ENCODE measurements around the gene KDM3A.
"Not testable (repeated sequence)": the region's sequence is repeated elsewhere in the genome, so short reads cannot be mapped to it uniquely, and the experiment has no call there.

KDM3A gene

DNA sequence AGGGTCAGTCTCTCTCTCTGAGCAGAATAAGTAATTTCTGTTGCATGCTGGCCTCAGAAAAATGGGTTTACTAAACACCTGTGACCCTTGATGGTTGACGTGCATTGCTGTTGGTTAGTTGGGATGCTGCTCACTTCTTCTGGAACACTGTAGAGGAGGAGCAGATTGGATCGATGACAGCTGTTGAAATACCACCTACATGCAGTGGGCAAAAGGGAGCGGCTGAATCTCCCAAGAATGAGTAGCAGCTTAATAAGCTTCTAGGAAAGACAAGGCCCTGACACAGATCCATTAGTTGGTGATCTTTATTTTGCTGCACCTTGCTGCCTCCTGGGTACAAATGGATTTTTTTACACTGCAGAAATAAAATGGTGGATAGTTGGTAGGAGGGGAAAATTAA lies 43.2 kb downstream of the KDM3A start:
- DNase-seq = no peak

GRCh38 chr2:86485103-86485502 lies 43.9 kb downstream of the KDM3A start:
- DNase-seq = no peak

GRCh38 chr2:86485802-86486201 lies 44.6 kb downstream of the KDM3A start:
- no peak for DNase-seq

DNA sequence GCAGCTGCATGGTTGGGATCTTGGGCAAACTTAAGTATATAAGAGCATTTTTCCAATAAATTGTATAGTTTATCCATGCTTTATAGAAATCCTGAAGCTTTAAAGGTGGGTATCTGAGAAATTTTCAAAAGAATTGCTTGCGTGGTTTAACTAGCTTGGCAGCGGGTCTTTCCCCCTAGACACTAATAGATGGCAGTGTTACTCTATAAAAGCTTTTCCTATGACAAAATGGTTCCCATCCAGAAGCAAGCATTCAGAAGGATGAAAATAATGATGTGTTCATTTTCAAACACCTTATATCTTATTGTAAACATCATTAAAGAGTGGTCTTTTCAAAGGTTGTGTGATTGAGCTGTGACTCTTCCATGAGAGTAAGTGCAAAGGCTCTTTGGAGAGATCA lies 45.9 kb downstream of the KDM3A start:
- no peak for DNase-seq

DNA sequence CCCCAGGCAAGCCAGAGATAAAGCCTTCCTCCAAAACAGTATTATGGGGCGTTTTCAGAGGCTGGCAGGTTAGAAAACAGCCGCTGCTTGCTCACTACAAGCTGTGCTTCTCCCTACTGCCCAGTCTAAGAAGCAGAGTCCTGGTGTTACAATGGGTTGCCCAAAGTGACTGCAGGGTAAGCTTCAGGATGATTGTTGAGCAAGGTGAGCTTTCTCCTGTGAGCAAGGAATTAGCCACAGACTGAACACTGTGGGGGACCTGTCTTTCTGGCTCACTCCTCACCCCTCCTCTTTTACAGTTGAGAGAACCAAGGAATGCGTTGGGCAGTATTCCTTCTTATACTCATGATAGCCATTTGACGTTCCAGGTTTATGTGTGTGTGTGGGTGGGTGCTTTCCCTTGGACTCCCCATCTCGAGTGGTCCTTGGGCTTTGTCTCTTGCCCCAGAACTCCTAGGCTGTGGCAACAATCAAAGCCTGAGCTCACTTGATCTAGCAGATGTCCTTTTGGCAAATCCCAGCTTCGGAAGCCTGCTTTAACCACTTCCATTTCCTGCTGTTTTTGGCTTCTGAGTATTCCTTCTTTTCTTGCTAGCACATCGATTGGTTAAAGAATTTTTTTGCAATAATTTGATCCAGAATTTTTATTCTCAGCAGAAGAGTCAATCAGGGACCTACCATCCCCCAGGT lies 47.5 kb downstream of the KDM3A start:
- no peak for DNase-seq

DNA sequence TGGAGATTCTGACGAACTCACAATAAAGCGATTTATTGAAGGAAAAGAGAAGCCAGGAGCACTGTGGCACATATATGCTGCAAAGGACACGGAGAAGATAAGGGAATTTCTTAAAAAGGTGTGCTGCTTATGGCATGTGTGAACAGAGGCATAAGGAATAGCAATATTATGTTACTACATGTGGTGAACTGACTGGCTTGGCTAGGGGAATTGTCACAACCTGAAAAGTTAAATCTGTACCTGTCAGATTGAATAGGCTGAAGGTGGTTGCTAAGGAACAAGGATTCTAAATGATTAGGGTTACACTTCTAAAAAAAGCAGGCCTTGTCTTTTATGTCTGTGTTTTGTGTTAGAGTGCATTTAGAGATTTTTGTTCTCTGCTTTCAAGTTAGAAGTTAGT lies 48.4 kb downstream of the KDM3A start:
- no peak for DNase-seq

DNA sequence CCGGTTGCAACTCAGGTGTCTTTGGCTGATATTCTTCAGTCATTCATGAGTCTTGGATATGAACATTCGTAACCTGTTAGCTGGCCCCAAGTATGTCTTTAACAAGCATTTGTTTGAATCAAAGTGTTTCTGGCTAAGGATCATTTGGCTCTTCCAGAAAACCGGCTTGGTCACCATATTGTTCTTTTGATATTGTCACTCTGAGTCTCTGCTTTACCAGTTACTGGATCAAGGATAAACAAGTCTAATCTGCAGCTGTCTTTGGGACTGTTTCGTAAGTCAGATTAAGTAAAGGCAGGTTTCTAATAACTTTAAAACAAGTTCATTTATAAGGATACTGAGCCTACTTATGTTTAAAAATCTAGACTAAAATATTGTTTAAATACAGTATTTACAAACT lies 49.1 kb downstream of the KDM3A start:
- DNase-seq = no peak

DNA sequence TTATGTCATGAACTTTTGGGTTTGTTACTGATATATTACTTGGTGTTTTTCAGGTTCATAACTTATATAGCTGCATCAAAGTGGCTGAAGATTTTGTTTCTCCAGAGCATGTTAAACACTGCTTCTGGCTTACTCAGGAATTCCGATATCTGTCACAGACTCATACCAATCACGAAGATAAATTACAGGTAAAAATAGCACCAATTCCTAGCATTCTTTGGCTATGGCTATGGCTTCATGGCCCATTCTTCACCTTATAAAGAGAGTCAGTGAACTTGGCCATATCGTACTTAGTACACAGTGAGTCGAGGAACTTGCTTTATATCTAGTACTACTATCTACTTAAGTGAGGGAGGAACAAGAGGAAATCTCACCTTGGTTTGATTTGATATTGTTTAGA lies 49.9 kb downstream of the KDM3A start:
- no peak for DNase-seq

DNA sequence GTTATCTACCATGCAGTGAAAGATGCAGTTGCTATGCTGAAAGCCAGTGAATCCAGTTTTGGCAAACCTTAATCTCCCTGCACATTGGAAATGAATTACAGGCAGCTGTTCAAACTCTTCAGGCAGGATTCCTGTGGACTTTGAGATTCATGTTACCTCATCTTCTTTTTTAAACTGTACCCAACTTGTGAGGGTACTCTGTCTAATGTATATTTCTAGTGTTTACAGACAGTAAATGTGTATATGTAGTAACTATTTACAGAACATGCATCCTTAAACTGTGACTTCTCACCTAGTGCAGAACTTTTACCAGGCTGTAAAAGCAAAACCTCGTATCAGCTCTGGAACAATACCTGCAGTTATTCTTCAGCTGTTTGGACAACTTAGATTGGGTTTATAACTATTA lies 50.9 kb downstream of the KDM3A start:
- peak in 1 of 3 experiments; percentile 1 for DNase-seq

- DNase-seq = not testable (repeated sequence)
These were observed 55.2 kb downstream of the KDM3A start for GRCh38 chr2:86496391-86496790.

- DNase-seq = no peak
These were observed 57.5 kb downstream of the KDM3A start for GRCh38 chr2:86498468-86499260.

- DNase-seq = no peak
These were observed 58.2 kb downstream of the KDM3A start for GRCh38 chr2:86499326-86499725.

GRCh38 chr2:86500325-86501083 lies 59.3 kb downstream of the KDM3A start:
- no peak for DNase-seq

DNA sequence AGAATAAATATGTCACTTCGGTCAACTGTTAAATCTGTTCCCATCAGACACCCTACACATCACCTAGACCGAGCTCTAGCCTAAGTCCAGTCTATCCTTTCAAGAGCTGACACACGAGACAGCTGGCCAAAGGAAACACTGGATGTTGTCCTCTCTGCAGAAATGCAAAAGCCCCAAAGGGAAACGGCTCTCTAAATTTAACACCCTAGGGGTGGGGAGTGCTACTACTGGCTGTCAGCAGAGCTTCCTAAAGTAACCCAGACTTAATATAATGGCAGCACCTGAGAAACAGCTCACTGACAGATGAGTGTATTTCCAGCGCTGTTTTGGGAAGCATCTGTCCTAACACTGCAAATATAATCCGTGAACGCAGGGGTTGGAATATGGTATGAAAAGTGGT lies 66.4 kb downstream of the KDM3A start:
- no peak for DNase-seq

DNA sequence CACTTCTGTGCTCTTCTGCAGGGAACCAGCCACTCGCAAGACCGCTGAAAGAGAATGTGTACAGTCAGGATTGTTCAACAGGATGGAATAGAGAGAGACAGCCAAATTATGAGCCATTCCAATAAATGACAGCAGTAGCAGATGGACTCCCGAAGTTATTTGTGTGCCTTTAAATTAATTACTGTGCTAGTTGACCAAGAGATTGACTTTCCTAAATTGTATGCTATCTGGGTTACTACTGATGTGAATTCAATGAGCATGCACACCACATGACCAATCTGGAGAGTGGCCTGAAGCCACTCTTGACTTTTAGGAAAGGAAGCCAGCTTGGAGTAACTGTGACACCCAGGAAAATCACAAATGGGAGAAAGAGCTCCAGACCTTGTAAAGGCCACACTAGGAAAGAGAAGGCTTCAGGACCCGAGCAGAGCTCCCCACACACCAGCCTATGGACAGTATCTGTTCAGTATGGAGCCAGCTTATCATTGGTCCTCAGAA lies 69.3 kb downstream of the KDM3A start:
- no peak for DNase-seq

DNA sequence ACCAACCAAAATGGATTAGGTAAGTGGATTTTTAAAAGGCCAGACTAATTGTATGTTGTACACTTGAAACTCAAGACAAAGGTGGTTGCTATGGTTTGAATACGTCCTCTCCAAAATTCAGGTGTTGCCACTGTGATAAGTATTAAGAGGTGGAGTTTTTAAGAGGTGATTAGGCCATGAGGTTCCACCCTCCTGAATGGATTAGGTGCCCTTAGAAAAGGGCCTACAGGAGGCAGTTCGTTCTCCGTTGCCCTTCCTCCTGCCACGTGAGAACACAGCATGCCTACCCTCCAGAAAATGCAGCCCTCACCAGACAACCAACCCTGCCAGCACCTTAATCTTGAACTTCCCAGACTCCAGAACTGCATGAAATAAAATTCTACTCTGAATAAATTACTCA lies 70.9 kb downstream of the KDM3A start:
- DNase-seq = peak in 2 of 3 experiments; percentile 16 to 70

DNA sequence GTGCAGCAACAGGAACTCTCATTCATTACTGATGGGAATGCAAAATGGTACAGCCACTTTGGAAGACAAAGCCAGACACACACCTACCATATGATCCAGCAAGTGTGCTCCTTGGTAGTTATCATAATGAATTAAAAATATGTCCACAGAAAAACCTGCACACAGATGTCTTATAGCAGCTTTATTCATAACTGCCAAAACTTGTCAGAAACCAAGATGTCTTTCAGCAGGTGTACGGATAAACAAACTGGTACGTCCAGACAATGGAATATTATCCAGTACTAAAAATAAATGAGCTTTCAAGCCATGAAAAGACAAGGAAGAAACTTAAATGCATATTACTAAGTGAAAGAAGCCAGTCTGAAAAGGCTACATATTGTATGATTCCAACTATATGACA lies 71.7 kb downstream of the KDM3A start:
- no peak for DNase-seq

DNA sequence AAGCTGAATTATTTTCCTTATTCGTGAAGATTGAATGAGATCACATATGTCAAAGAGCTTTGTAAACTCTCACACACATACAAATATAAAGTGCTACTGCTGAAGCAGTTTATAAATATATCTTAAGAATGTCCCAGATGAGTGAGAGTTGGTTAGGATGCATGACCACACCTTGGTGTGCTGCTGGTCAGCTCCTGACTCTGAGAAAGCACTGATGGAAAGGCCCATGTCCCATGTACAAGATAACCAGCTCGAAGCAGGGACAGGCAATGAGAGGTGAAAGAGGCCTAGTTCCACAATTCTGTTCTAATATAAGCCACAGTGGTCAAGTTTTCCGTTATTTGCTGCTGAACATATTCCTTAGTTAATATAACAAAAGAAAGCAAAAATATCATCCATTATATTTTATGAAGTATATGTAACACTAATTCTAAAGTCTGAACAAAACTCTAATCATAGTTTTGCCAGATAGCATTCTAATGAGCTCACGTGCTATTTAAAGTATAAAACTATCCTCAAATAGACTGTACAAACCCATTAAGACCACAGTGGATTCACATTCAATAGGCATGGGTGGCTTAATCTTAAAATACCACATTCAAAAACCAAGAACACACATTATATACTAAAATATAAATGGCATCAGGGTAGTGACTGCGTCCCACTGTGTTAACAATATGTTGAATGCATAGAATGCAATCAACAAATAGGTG lies 72.9 kb downstream of the KDM3A start:
- no peak for DNase-seq

DNA sequence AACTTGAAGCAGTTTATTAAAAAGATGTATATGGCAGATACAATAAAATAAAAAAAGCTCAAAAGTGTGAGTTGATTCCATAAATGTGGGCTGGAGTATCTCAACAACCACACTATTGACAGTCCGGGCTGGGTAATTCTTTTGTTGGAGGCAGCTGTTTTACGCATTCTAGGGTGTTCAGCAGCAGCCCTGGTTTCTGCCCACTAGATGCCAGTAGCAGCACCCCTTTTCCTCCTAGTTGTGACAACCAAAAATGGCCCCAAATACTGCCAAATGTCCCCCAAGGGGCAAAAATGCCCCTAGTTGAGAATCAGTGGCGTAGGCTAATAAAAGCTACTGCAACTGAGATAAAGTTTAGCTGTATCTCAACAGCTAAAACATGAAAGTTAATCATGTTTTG lies 77.3 kb downstream of the KDM3A start:
- DNase-seq = peak in 1 of 3 experiments; percentile 5

DNA sequence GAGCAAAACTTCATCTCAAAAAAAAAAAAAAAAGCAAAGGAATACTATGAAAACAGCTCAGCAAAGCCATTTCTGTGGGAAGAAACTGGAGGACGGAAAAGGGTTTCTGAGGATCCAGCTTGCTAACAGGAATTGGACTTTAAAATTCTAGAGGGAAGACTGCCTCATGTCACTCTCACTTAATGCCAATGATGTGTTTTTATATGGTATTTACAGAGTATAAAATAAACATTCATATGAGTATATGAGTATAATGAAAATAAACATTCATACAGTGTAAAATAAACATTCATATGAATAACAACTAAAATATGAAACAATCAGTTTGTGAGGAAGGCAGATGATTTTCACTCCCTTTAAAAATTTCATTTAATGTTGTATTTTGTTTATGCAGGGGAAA lies 78.2 kb downstream of the KDM3A start:
- no peak for DNase-seq

- DNase-seq = no peak
These were observed 79.0 kb downstream of the KDM3A start for GRCh38 chr2:86520153-86520552.

GRCh38 chr2:86521922-86522321 lies 80.8 kb downstream of the KDM3A start:
- no peak for DNase-seq

DNA sequence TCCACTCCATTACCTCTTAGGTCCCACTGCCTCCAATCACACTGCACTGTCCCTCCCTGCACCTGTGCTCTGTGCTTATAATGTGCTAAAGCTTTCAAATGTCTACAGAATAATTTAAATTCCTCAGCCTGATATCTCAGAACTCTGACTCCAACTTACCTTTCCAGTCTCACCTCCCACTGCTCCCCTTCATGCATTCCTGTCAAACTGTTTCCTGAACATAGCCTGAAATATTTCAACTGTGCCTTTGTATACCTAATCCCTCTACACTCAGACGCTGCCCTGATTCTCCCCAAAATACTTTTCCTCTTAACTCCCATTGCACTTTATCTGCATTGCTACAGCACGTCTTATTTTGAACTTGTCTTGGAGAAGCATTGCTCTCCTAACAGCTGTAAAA lies 81.5 kb downstream of the KDM3A start:
- DNase-seq = no peak
